ENCODE data around the gene SYT1.

The SYT1 gene

DNA sequence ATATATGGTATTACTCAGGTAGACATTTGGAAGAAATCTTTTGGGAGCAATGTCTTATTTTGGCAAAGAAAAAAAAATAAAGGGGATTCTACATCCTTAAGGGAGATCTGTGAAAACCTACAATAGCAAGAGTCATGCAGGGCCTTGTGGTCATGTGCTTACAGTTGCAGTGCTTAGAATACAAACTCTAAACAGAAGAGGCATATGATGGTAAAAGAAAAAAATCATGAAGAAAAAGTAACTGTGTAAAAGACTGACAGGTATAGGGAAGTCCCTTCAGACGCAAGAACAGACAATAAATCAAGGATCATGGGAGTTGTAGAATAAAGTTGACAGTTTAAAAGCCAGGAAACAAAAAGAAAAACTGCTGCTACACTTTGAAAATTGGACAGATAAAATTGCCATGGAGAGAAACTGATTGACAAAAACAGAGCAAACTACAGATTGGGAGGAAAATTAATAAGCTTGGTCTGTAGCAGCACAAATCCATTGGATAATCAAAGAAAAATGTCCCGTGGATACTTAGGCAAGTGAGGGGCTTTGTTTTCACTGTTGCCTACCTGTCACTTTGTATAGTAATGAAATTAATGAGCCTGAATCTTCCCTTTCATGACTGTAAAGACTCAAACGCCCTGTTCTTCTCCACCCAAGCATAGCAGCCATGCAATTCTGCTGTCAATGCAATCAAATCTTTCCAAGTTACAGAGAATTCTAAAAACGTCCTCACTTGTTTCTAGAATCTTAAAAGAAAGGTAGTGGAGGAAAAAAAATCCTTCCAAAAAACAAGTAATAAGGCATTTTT is 402.0 kb downstream of the SYT1 start:
- no peak overlapping the region for H3K4me3 ChIP-seq (ENCODE audit: low read length)
- no peak for DNase-seq (ENCODE audit: low read depth)
- TF ChIP-seq, protein P1, sequence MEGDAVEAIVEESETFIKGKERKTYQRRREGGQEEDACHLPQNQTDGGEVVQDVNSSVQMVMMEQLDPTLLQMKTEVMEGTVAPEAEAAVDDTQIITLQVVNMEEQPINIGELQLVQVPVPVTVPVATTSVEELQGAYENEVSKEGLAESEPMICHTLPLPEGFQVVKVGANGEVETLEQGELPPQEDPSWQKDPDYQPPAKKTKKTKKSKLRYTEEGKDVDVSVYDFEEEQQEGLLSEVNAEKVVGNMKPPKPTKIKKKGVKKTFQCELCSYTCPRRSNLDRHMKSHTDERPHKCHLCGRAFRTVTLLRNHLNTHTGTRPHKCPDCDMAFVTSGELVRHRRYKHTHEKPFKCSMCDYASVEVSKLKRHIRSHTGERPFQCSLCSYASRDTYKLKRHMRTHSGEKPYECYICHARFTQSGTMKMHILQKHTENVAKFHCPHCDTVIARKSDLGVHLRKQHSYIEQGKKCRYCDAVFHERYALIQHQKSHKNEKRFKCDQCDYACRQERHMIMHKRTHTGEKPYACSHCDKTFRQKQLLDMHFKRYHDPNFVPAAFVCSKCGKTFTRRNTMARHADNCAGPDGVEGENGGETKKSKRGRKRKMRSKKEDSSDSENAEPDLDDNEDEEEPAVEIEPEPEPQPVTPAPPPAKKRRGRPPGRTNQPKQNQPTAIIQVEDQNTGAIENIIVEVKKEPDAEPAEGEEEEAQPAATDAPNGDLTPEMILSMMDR (conservative IDR thresholded peaks at IDR 0.05; ENCODE audit: low read length) = no peak

DNA sequence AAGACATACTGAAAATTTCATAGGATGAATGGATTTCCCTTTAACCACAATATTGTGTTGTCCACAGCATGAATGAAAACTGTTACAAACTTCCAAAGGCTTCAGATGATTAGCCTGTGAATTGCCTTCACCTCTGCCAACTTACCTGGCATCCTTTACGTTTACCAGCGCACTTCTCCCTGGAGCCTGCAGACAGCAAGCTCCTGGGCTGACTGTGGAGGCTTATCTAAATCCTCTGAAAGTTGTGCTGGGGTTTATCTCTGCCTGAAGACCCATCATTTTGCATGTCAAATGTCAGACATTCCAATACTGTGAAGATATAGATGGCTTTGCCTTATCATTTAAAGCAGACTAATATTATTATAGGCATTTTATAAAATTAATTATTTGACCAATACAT is 403.0 kb downstream of the SYT1 start:
- TF ChIP-seq, protein P1 (conservative IDR thresholded peaks at IDR 0.05; ENCODE audit: low read length) = no peak
- no peak for DNase-seq (ENCODE audit: low read depth)
- no peak overlapping the region for H3K4me3 ChIP-seq (ENCODE audit: low read length)

GRCh38 chr12:79274501-79275064 is 410.0 kb downstream of the SYT1 start:
- DNase-seq (ENCODE audit: low read depth) = peak; percentile 4
- TF ChIP-seq, protein P1 (conservative IDR thresholded peaks at IDR 0.05; ENCODE audit: low read length) = no peak

DNA sequence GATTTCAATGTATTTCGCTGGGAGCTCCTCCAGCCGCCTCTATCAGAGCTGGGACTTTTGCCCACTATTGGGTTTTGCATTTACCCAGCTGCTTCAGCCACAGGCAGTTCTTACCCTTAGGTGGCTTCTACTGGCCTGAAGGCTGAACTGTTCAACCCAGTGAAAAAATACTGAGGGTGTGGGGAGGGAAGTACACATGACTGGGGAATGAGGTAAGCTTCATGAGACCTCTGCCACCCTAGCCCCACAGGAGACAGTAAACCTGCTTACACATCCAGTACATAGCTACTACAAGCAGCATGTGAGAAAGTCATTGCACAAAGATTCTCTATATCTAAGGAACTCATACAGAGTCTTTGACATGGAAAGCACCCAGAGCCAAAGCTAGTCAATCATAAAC is 411.1 kb downstream of the SYT1 start:
- H3K4me3 ChIP-seq (ENCODE audit: low read length) = no peak overlapping the region
- DNase-seq (ENCODE audit: low read depth) = no peak
- TF ChIP-seq, protein P1 (conservative IDR thresholded peaks at IDR 0.05; ENCODE audit: low read length) = no peak

More at GRCh38 chr12:79274501-79275064, 410.0 kb downstream of the SYT1 start:
- no peak overlapping the region for H3K4me3 ChIP-seq (ENCODE audit: low read length)

DNA sequence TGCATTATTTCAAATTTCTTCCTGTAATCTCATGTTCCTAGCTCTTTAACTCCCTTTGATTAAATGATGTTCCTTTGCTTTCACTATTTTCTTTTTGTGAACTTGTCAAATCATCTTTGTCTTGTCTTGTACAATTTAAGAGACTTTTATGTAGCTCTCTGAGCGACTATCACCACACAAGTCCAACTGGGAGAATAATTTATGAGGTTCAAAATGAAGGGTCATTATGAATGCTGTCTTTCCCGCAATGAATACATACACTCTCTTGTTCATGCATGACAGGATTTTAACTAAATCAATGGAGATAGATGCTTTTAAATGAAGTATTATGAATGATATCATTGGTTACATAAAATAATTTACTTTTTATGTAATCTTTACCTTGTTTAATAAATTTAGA is 418.8 kb downstream of the SYT1 start:
- DNase-seq (ENCODE audit: low read depth) = no peak
- TF ChIP-seq, protein P1 (conservative IDR thresholded peaks at IDR 0.05; ENCODE audit: low read length) = no peak

GRCh38 chr12:79288911-79289310 is 424.3 kb downstream of the SYT1 start:
- no peak overlapping the region for H3K4me3 ChIP-seq (ENCODE audit: low read length)
- DNase-seq (ENCODE audit: low read depth) = no peak
- TF ChIP-seq, protein P1 (conservative IDR thresholded peaks at IDR 0.05; ENCODE audit: low read length) = no peak

More for the DNA sequence above, 418.8 kb downstream of the SYT1 start:
- H3K4me3 ChIP-seq (ENCODE audit: low read length) = no peak overlapping the region

DNA sequence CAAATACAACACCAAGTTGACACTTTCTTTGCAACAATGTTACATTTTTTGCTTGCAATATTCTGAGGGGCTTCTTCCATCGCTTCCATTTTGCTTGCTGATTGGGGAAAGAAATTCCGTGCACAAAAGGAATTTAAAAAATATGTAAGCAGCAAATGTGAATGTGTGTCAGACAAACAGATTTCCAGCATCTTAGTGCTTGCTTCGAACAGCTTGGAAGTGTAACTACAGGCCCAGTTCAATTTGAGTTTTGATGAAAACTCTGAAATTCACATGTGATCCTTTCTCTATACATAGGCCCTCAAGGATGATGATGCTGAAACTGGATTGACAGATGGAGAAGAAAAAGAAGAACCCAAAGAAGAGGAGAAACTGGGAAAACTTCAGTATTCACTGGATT is 427.1 kb downstream of the SYT1 start:
- no peak for DNase-seq (ENCODE audit: low read depth)
- TF ChIP-seq, protein P1 (conservative IDR thresholded peaks at IDR 0.05; ENCODE audit: low read length) = no peak
- no peak overlapping the region for H3K4me3 ChIP-seq (ENCODE audit: low read length)

Measured in AG10803 (cell line).